K562 (cell line): Measurements from ENCODE around the gene RNF207. TPM values are rescaled to one million over a fixed set of nuclear protein-coding genes. Genes with fewer than 3 reads are reported as not detected.

Experiments used
- ATF4 ChIP-seq: fragments of 450-650 bp; formaldehyde crosslinking; IDR thresholded peaks from 2 replicates; pipeline ENCODE4 v1.4.0; 2022; ENCODE audit warnings: mild to moderate bottlenecking, moderate library complexity
- BDP1 ChIP-seq: IDR thresholded peaks from 3 replicates; pipeline ENCODE4 v1.6.1; 2011; ENCODE audit not compliant: insufficient read length, insufficient read depth
- CAMTA2 ChIP-seq: fragments of 250-450 bp; sonication (Bioruptor Pico); conservative IDR thresholded peaks from 2 replicates; pipeline ENCODE4 v1.5.1; 2022
- ELK3 ChIP-seq: fragments of 450-650 bp; formaldehyde crosslinking; IDR thresholded peaks from 2 replicates; pipeline ENCODE4 v1.4.0; 2020; ENCODE audit warnings: mild to moderate bottlenecking
- HMGXB4 ChIP-seq: sonication (generic); formaldehyde crosslinking; IDR thresholded peaks from 2 replicates; pipeline ENCODE4 v1.8.1; 2023; ENCODE audit warnings: mild to moderate bottlenecking, missing genetic modification reagents
- MIER1 ChIP-seq: fragments of 450-650 bp; IDR thresholded peaks from 2 replicates; pipeline ENCODE4 v1.6.1; 2016; ENCODE audit warnings: antibody characterized with exemption, mild to moderate bottlenecking, low read depth
- MTA3 ChIP-seq: fragments of 450-650 bp; formaldehyde crosslinking; IDR thresholded peaks from 2 replicates; pipeline ENCODE4 v1.6.1; 2017; ENCODE audit warnings: mild to moderate bottlenecking, borderline replicate concordance
- NR1H2 ChIP-seq: sonication (generic); formaldehyde crosslinking; IDR thresholded peaks from 2 replicates; pipeline ENCODE4 v1.4.0; 2020; ENCODE audit warnings: mild to moderate bottlenecking, missing genetic modification reagents
- PHB2 ChIP-seq: fragments of 450-650 bp; IDR thresholded peaks from 2 replicates; pipeline ENCODE4 v1.6.1; 2017; ENCODE audit warnings: low read depth
- RAD21 ChIP-seq, 2 experiments: fragments of 250-450 bp in 1 of 2; fragments of 450-650 bp in 1 of 2; sonication (Bioruptor Pico) in 1 of 2; formaldehyde crosslinking in 1 of 2; IDR thresholded peaks in 1 of 2; conservative IDR thresholded peaks in 1 of 2; 2 replicates each; pipeline versions ENCODE4 v1.4.0 to v1.8.0; 2020 to 2022; ENCODE audit warnings: mild to moderate bottlenecking in 2 of 2, moderate library complexity in 1 of 2
- RBM22 ChIP-seq: fragments of 200-400 bp; formaldehyde crosslinking; IDR thresholded peaks from 2 replicates; pipeline ENCODE4 v1.6.1; 2018; ENCODE audit warnings: low read length, low read depth; ENCODE audit not compliant: poor library complexity, severe bottlenecking
- RBM39 ChIP-seq: fragments of 200-400 bp; formaldehyde crosslinking; optimal IDR thresholded peaks from 2 replicates; pipeline ENCODE3; 2018; ENCODE audit warnings: low read depth, low read length
- SREBF1 ChIP-seq: fragments of 150-350 bp; IDR thresholded peaks from 2 replicates; pipeline ENCODE4 v1.6.1; 2014; ENCODE audit warnings: antibody characterized with exemption, low read depth, low read length, borderline replicate concordance
- TBL1XR1 ChIP-seq, 2 experiments: IDR thresholded peaks; 2 replicates each; pipeline ENCODE4 v1.6.1; 2012; ENCODE audit warnings: improper control_type of control experiment in 2 of 2, low read length in 2 of 2, mild to moderate bottlenecking in 1 of 2
- ZBTB11 ChIP-seq, 3 experiments: fragments of 200-800 bp in 1 of 3; fragments of 250-450 bp in 1 of 3; fragments of 450-650 bp in 1 of 3; sonication (Bioruptor Pico) in 1 of 3; sonication (Bioruptor generic) in 1 of 3; formaldehyde crosslinking in 1 of 3; IDR thresholded peaks; 2 replicates each; pipeline versions ENCODE4 v1.6.1 to v1.8.0; 2016 to 2022; ENCODE audit warnings: mild to moderate bottlenecking in 2 of 3, missing genetic modification characterization in 2 of 3, missing compliant biosample characterization in 1 of 3, moderate library complexity in 1 of 3
- ZFPM2 ChIP-seq: fragments of 250-450 bp; sonication (Bioruptor Pico); IDR thresholded peaks from 2 replicates; pipeline ENCODE4 v1.5.1; 2022; ENCODE audit warnings: mild to moderate bottlenecking
- ZNF444 ChIP-seq: fragments of 250-450 bp; sonication (Bioruptor Pico); IDR thresholded peaks from 2 replicates; pipeline ENCODE4 v1.4.0; 2020; ENCODE audit warnings: mild to moderate bottlenecking, moderate library complexity
- ZNF511 ChIP-seq: sonication (generic); formaldehyde crosslinking; IDR thresholded peaks from 2 replicates; pipeline ENCODE4 v1.8.0; 2022; ENCODE audit warnings: mild to moderate bottlenecking, missing genetic modification reagents
- ZNF695 ChIP-seq: fragments of 450-650 bp; formaldehyde crosslinking; IDR thresholded peaks from 2 replicates; pipeline ENCODE4 v1.4.0; 2020; ENCODE audit warnings: mild to moderate bottlenecking, moderate library complexity
- ZNF77 ChIP-seq: fragments of 250-450 bp; sonication (Bioruptor Pico); IDR thresholded peaks from 2 replicates; pipeline ENCODE4 v1.5.0; 2020
- ZZZ3 ChIP-seq: fragments of 450-650 bp; IDR thresholded peaks from 2 replicates; pipeline ENCODE4 v1.6.1; 2016; ENCODE audit warnings: antibody characterized with exemption, mild to moderate bottlenecking, moderate library complexity
- polyA plus RNA-seq, 8 experiments: library from polyadenylated mRNA; depleted of rRNA in 4 of 8; stranded (reverse) in 5 of 8; unstranded in 3 of 8; fragments of >200 nt; fragmentation: Nextera tagmentation in 2 of 8; fragmentation: Illumina TruSeq in 1 of 8; extraction: Ambion mirVana in 2 of 8; extraction: Trizol in 1 of 8; gene quantifications; 2 replicates each; pipeline versions ENCODE4 v1.2.1 to v1.2.3, GENCODE V29; 2011 to 2014; ENCODE audit warnings: inconsistent platforms in 1 of 8, missing spikeins in 1 of 8
- total RNA-seq, 7 experiments: library from RNA; depleted of rRNA in 6 of 7; stranded (reverse); fragments of >200 nt in 6 of 7; fragmentation: Illumina TruSeq in 2 of 7; extraction: Trizol in 2 of 7; gene quantifications; 2 replicates each; pipeline versions ENCODE4 v1.2.1 to v1.2.3, GENCODE V29; 2011 to 2021; ENCODE audit warnings: low replicate concordance in 1 of 7

RNF207 gene
- total and polyA plus RNA-seq, 9 of the 15 experiments (the other 6 are each of a cell fraction or from before 2014, with no cell fraction given), result 2.7 to 30.6 (median 12.9) TPM

- TF ChIP-seq BDP1 (no peak), RBM39 (no peak), RAD21 (CRISPR knock-in tag; conservative IDR thresholded peaks at IDR 0.05 in 1 of 2, IDR thresholded peaks at IDR 0.05 in 1 of 2) (no peak), ZNF77 (no peak), MTA3 (peak; percentile 72; the same call in 1 of the 2 replicates), MIER1 (no peak), ZNF511 (CRISPR knock-in tag) (no peak), TBL1XR1 (IDR thresholded peaks at IDR 0.05; ENCODE audit: low read length in 2 of 2) (no peak), ZNF695 (no peak), ATF4 (CRISPR knock-in tag) (no peak), CAMTA2 (no peak), ZNF444 (CRISPR knock-in tag) (no peak), ZBTB11 (CRISPR knock-in tag; IDR thresholded peaks at IDR 0.05) (no peak; a peak in 1 of 6 replicates), ELK3 (CRISPR knock-in tag) (no peak), PHB2 (no peak), RBM22 (peak; percentile 48), ZZZ3 (no peak), SREBF1 (no peak), HMGXB4 (CRISPR knock-in tag) (no peak), NR1H2 (CRISPR knock-in tag) (no peak), ZFPM2 (CRISPR knock-in tag) (no peak)
Observed at GRCh38 chr1:6205849-6206519, at the start of gene RNF207 (continued).
